GM13976 (cell line): ENCODE data around the gene MKI67.

Experiments used
- DNase-seq: peaks from one replicate; pipeline ENCODE4 v3.0.0; 2012; ENCODE audit warnings: low spot score
- CTCF ChIP-seq: IDR thresholded peaks from 2 replicates; pipeline ENCODE4 v1.5.1; 2012; ENCODE audit warnings: borderline replicate concordance, mild to moderate bottlenecking; ENCODE audit not compliant: insufficient read depth; ENCODE audit errors: extremely low read depth, missing control alignments, control extremely low read depth
- in situ Hi-C: fragments of 300-500 bp; cut with MboI; formaldehyde crosslinking; loops from one replicate; pipeline ENCODE4 v1.12.0; 2022; ENCODE audit warnings: low sequenced_read_pairs, mixed read lengths, inconsistent platforms; ENCODE audit not compliant: unreplicated experiment

Gene MKI67

DNA sequence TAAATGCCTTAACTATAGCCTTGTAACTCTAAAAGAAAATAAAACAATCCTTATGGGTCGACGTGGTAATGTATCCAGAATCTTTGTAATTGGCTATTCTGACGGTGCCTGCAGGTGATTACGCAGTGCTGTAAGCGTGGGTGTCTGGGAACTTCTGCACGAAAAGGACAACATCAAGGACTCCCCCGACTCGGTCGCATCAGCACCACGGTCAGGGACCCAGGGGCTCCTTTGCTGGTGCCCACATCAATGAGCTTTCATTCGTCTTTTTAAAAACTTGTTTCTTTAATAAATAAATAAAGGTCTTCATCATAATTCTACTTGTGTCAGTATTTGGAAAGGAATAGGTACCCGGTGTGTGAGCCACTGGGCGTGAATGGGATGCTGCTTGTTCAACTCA lies 13.2 kb downstream of the MKI67 start:
- TF ChIP-seq CTCF: no peak
- no peak for DNase-seq
- in situ Hi-C loops: no loop called here

GRCh38 chr10:128111696-128112095 lies 14.5 kb downstream of the MKI67 start:
- no peak for DNase-seq
- TF ChIP-seq CTCF: no peak
- in situ Hi-C loops: no loop called here

GRCh38 chr10:128110339-128110738 lies 15.9 kb downstream of the MKI67 start:
- in situ Hi-C loops: no loop called here
- DNase-seq: no peak
- no peak for TF ChIP-seq CTCF

DNA sequence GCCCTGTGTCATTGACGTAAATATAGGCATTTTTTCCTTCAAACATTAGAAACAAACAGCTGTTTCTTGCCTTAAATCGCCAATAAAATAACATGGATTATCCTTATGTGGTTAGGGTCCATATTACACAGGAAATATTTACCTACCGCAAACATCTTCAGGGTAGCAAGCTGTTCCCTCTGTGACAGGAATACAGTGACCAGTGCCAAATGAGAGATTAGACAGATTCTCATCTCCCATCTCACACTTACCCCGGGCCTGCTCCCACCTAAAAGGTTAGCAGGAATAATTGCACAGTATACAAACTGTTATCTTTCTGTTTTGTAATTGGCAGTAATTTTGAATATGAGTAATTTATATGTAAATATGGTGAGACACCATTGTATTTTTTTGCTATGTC lies 16.5 kb downstream of the MKI67 start:
- TF ChIP-seq CTCF: no peak
- in situ Hi-C loops: no loop called here
- DNase-seq: no peak

DNA sequence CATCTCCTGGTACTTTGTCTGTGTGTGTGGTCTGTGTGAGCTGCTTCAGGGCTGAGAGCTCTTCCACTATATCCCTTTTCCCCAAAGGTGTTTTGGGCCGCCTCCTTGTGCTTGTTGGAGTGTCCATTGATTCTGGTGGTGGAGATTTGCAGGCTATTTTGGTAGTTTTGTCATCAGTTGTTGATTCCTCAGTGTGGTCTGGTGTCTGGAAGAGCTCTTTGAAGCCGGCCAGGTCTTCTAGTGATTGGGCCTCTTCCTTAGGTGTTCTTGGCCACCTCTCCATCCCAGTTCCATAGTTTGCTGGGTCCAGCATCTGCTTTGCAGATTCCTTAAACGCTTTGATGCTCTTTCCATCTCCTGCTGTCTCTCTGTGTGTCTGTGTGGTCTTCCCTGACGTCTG lies 20.8 kb downstream of the MKI67 start:
- in situ Hi-C loops: no loop called here

GRCh38 chr10:128103229-128103714 lies 23.0 kb downstream of the MKI67 start:
- DNase-seq: no peak
- TF ChIP-seq CTCF: no peak
- in situ Hi-C loops: no loop called here

More for the DNA sequence above, 20.8 kb downstream of the MKI67 start:
- TF ChIP-seq CTCF: no peak
- DNase-seq: no peak
